Right cardiac atrium (tissue), 5 donors: ENCODE data around the gene SLC38A3. TPM values are rescaled to one million over a fixed set of nuclear protein-coding genes. Genes with fewer than 3 reads are reported as not detected.

Experiments
- ATAC-seq, 2 donors: fragments of 200-7000 bp; cut with Tn5 transposase; one replicate each; pipeline versions ENCODE4 v1.8.0 to v1.9.1; 2020; ENCODE audit warnings: moderate library complexity in 2 of 2, mild to moderate bottlenecking in 1 of 2
- DNase-seq, 3 donors: peaks; one replicate each; pipeline ENCODE4 v3.0.0-alpha.2; 2020
- H3K27ac ChIP-seq: one replicate; pipeline ENCODE4 v1.5.1; 2013; ENCODE audit warnings: mild to moderate bottlenecking, low read length, control low read depth, moderate library complexity
- H3K27me3 ChIP-seq: one replicate; pipeline ENCODE4 v1.6.1; 2013; ENCODE audit not compliant: control insufficient read depth, insufficient read depth
- H3K4me1 ChIP-seq: one replicate; pipeline ENCODE4 v1.6.1; 2013; ENCODE audit warnings: low read length; ENCODE audit not compliant: control insufficient read depth, insufficient read depth
- H3K4me3 ChIP-seq: one replicate; pipeline ENCODE4 v1.5.1; 2013; ENCODE audit warnings: low read length, control low read depth
- H3K9me3 ChIP-seq: one replicate; pipeline ENCODE4 v1.6.1; 2013; ENCODE audit warnings: low read length; ENCODE audit not compliant: control insufficient read depth
- WGBS: extraction: QIAGEN DNeasy Blood & Tissue Kit; methylation state at CpG from one replicate; pipeline ENCODE4 v1.1.7; 2013; 5-methylcytosine and 5-hydroxymethylcytosine counted together
- intact Hi-C, 4 donors: fragments of 100-400 bp; cut with DNase I; formaldehyde crosslinking; loops; one replicate each; pipeline versions ENCODE4 v1.11.0 to v1.14.0; 2022 to 2023
- microRNA-seq, 2 donors: library from miRNA; unstranded; fragments of <30 nt; microRNA quantifications; one replicate each; pipeline ENCODE4 v1.2.0, GENCODE V29; 2020 to 2021
- polyA plus RNA-seq: library from polyadenylated mRNA; stranded (reverse); fragments of 200-250 nt; gene quantifications from one replicate; pipeline ENCODE4 v1.2.3, GENCODE V29; 2013
- total RNA-seq, 4 donors: library from RNA; stranded (reverse); fragmentation: NEBNext Ultra II Directional; extraction: Animal tissue kit (Norgen Biotek cat#: 25700); gene quantifications; one replicate each; pipeline ENCODE4 v1.2.1, GENCODE V29; 2021
- donor health status: healthy with polysubstance abuse.
- donor health status: DM: no; HTN: yes; CAD: no.
- donor health status: DM: no; HTN: no; CAD: no.
- donor health status: DM: no; HTN: yes; CAD: no; lungs with severe emphysema.
- donor health status: DM: yes; HTN: yes; CAD: no.

SLC38A3 gene
- total and polyA plus RNA-seq, 5 donors = 5.0 to 10.4 (median 8.7) TPM

DNA sequence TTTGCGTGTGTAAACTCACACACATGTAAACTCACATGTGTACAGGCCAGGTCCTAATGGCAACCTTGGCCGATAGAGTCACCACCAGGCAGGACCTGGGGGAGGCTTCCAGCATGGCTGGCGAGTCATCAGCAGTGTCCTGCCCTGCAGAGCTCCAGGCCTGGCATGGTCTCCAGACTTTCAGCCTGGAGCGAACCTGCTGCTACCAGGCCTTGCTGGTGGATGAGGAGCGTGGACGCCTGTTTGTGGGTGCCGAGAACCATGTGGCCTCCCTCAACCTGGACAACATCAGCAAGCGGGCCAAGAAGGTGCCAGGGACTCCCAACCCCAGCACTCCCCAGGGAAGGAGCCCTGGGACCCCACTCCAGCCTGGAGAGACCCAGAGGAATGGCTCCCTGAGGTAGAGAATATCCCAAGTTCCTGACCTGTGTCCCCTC lies 64.9 kb downstream of the SLC38A3 start:
- Histone ChIP-seq H3K4me3 (no peak overlapping the region), H3K27me3 (no peaks in the 10 kb centered on the region), H3K4me1 (peaks cover 10% of the 10 kb centered on the region), H3K27ac (no peak overlapping the region), H3K9me3 (no peaks in the 10 kb centered on the region)
- no peak for ATAC-seq
- intact Hi-C loops = loop anchor here in 3 of 4 donors (5.0 to 10.0 kb wide), 4 partner anchors 43 to 145 kb away; partner anchors contain the start of gene GNAT1 (in 1 of the 3)
- DNase-seq = peak in 1 of 3 donors; percentile 54
- WGBS = 83% methylated on average over 8 of the region's 8 CpGs

- H3K9me3 ChIP-seq = no peaks in the 10 kb centered on the region
- no peak overlapping the region for H3K27ac ChIP-seq
- DNase-seq (peak in 1 of 3 donors; percentile 51), ATAC-seq (no peak)
- H3K4me3 ChIP-seq = no peak overlapping the region
- intact Hi-C loops = loop anchor here in 3 of 4 donors (5.0 to 10.0 kb wide), 4 partner anchors 43 to 146 kb away; partner anchors contain the start of gene GNAT1 (in 1 of the 3)
- 79% methylated on average over 19 of the region's 19 CpGs for WGBS
- H3K4me1 ChIP-seq = peaks cover 3% of the 10 kb centered on the region
- H3K27me3 ChIP-seq = no peaks in the 10 kb centered on the region
Observed at GRCh38 chr3:50270422-50271224, 65.6 kb downstream of the SLC38A3 start.

Small RNAs within 50 kb of the gene (microRNA-seq; reads per million reads assigned to microRNA genes)
- gene MIR566 (0 reads per million in 2 donors), gene MIR5787 (0 reads per million in 2 donors)

Other genes starting within 250 kb of the SLC38A3 start
- gene RBM5, start 116.4 kb upstream of the SLC38A3 start, total RNA-seq = 10 to 100 TPM; 67.1 to 83.8 (median 76.6) TPM
- 54.9 TPM for gene RBM5, start 116.4 kb upstream of the SLC38A3 start, polyA plus RNA-seq
- gene SEMA3F, start 49.9 kb upstream of the SLC38A3 start, total RNA-seq = 10 to 100 TPM in 2 of 4 donors, 1 to 10 TPM in 2; 7.3 to 15.2 (median 9.4) TPM
- gene SEMA3F, start 49.9 kb upstream of the SLC38A3 start, polyA plus RNA-seq = 10.2 TPM
- gene GNAT1, start 13.7 kb upstream of the SLC38A3 start, total RNA-seq = not detected
- gene GNAT1, start 13.7 kb upstream of the SLC38A3 start, polyA plus RNA-seq = not detected
- gene GNAI2, start 30.9 kb downstream of the SLC38A3 start, total RNA-seq = 100 to 1,000 TPM; 129 to 149 (median 148) TPM
- 122 TPM for gene GNAI2, start 30.9 kb downstream of the SLC38A3 start, polyA plus RNA-seq
- gene SEMA3B, start 63.9 kb downstream of the SLC38A3 start, total RNA-seq = 10 to 100 TPM; 19.2 to 33.9 (median 29.3) TPM
- gene SEMA3B, start 63.9 kb downstream of the SLC38A3 start, polyA plus RNA-seq = 35.7 TPM
- 10 to 100 TPM in 2 of 4 donors, 1 to 10 TPM in 2; 1.4 to 15.7 (median 8.0) TPM for gene LSMEM2, start 73.8 kb downstream of the SLC38A3 start, total RNA-seq
- 14.6 TPM for gene LSMEM2, start 73.8 kb downstream of the SLC38A3 start, polyA plus RNA-seq
- gene IFRD2, start 87.2 kb downstream of the SLC38A3 start, total RNA-seq = 10 to 100 TPM; 51.0 to 67.6 (median 56.9) TPM
- 50.9 TPM for gene IFRD2, start 87.2 kb downstream of the SLC38A3 start, polyA plus RNA-seq
- gene HYAL3, start 94.1 kb downstream of the SLC38A3 start, total RNA-seq = 1 to 10 TPM; 1.1 to 2.4 (median 1.7) TPM
- 2.9 TPM for gene HYAL3, start 94.1 kb downstream of the SLC38A3 start, polyA plus RNA-seq
- gene NAA80, start 94.1 kb downstream of the SLC38A3 start, total RNA-seq = 10 to 100 TPM in 1 of 4 donors, 1 to 10 TPM in 3; 8.1 to 11.5 (median 8.7) TPM
- 11.3 TPM for gene NAA80, start 94.1 kb downstream of the SLC38A3 start, polyA plus RNA-seq
- 10 to 100 TPM; 17.8 to 33.7 (median 26.8) TPM for gene HYAL1, start 98.3 kb downstream of the SLC38A3 start, total RNA-seq
- gene HYAL1, start 98.3 kb downstream of the SLC38A3 start, polyA plus RNA-seq = 25.4 TPM
- gene HYAL2, start 117.5 kb downstream of the SLC38A3 start, total RNA-seq = 100 to 1,000 TPM in 1 of 4 donors, 10 to 100 TPM in 3; 40.9 to 114 (median 46.5) TPM
- 57.7 TPM for gene HYAL2, start 117.5 kb downstream of the SLC38A3 start, polyA plus RNA-seq
- gene TUSC2, start 123.0 kb downstream of the SLC38A3 start, total RNA-seq = 10 to 100 TPM; 28.9 to 33.0 (median 30.0) TPM
- gene TUSC2, start 123.0 kb downstream of the SLC38A3 start, polyA plus RNA-seq = 34.9 TPM
- 10 to 100 TPM; 15.6 to 19.1 (median 15.8) TPM for gene RASSF1, start 135.6 kb downstream of the SLC38A3 start, total RNA-seq
- gene RASSF1, start 135.6 kb downstream of the SLC38A3 start, polyA plus RNA-seq = 20.4 TPM
- under 1 TPM; 0.20 to 0.40 (median 0.29) TPM for gene ZMYND10, start 140.5 kb downstream of the SLC38A3 start, total RNA-seq
- 0.25 TPM for gene ZMYND10, start 140.5 kb downstream of the SLC38A3 start, polyA plus RNA-seq
- 10 to 100 TPM; 18.4 to 24.3 (median 19.3) TPM for gene NPRL2, start 145.5 kb downstream of the SLC38A3 start, total RNA-seq
- 16.7 TPM for gene NPRL2, start 145.5 kb downstream of the SLC38A3 start, polyA plus RNA-seq
- gene CYB561D2, start 145.6 kb downstream of the SLC38A3 start, total RNA-seq = 10 to 100 TPM in 2 of 4 donors, 1 to 10 TPM in 2; 8.5 to 11.1 (median 10.4) TPM
- 10.8 TPM for gene CYB561D2, start 145.6 kb downstream of the SLC38A3 start, polyA plus RNA-seq
- 10 to 100 TPM; 28.7 to 33.3 (median 31.7) TPM for gene TMEM115, start 154.2 kb downstream of the SLC38A3 start, total RNA-seq
- 32.5 TPM for gene TMEM115, start 154.2 kb downstream of the SLC38A3 start, polyA plus RNA-seq